ENCODE results near the gene GRIN2B.

- TF ChIP-seq CTCF (IDR thresholded peaks at IDR 0.05; ENCODE audit: low read depth, low read length) (no peak), EZH2phosphoT487 (IDR thresholded peaks at IDR 0.05; ENCODE audit: low read depth) (no peak)
Observed at GRCh38 chr12:13981990-13982389, 588 bp upstream of the GRIN2B start.

Measured in OCI-LY3 (cell line).